ENCODE data around the gene SLC25A36. TPM values are rescaled to one million over a fixed set of nuclear protein-coding genes. Genes with fewer than 3 reads are reported as not detected.
"Not testable (repeated sequence)": the region's sequence is repeated elsewhere in the genome, so short reads cannot be mapped to it uniquely, and the experiment has no call there.

The SLC25A36 gene
- total RNA-seq, 2 donors from 2014 or later = 91.7 to 105 TPM

- not testable (repeated sequence) for H3K9me3 ChIP-seq (ENCODE audit: control insufficient read depth, low read length, poor library complexity, severe bottlenecking)
These were observed 76.0 kb downstream of the SLC25A36 start for GRCh38 chr3:141017366-141018322.

GRCh38 chr3:141019244-141019643 lies 77.6 kb downstream of the SLC25A36 start:
- no peak overlapping the region for H3K27ac Mint-ChIP-seq
- no peaks in the 10 kb centered on the region for H3K36me3 Mint-ChIP-seq (ENCODE audit: low read depth)
- no peak overlapping the region for H3K4me3 Mint-ChIP-seq
- peaks cover 8% of the 10 kb centered on the region for H3K4me1 Mint-ChIP-seq
- ATAC-seq = no peak
- H3K27me3 Mint-ChIP-seq = peaks cover 13% of the 10 kb centered on the region
- H3K9me3 ChIP-seq (ENCODE audit: control insufficient read depth, low read length, poor library complexity, severe bottlenecking) = no peaks in the 10 kb centered on the region
- DNase-seq = no peak

More at GRCh38 chr3:141017366-141018322, 76.0 kb downstream of the SLC25A36 start:
- H3K27me3 Mint-ChIP-seq = peaks cover 20% of the 10 kb centered on the region
- not testable (repeated sequence) for ATAC-seq; DNase-seq; H3K36me3 Mint-ChIP-seq (ENCODE audit: low read depth); H3K4me1 Mint-ChIP-seq
- peak overlapping the region; percentile 14 for H3K27ac Mint-ChIP-seq
- H3K4me3 Mint-ChIP-seq = peak overlapping the region; percentile 4

GRCh38 chr3:141020143-141020830 lies 78.7 kb downstream of the SLC25A36 start:
- Mint-ChIP-seq H3K27ac (no peak overlapping the region), H3K4me3 (no peak overlapping the region), H3K36me3 (ENCODE audit: low read depth) (no peaks in the 10 kb centered on the region), H3K4me1 (peaks cover 8% of the 10 kb centered on the region), H3K27me3 (peaks cover 12% of the 10 kb centered on the region)
- ATAC-seq = no peak
- no peak for DNase-seq
- H3K9me3 ChIP-seq (ENCODE audit: control insufficient read depth, low read length, poor library complexity, severe bottlenecking) = no peaks in the 10 kb centered on the region

GRCh38 chr3:141021261-141021660 lies 79.6 kb downstream of the SLC25A36 start:
- DNase-seq = no peak
- no peak overlapping the region for H3K27ac Mint-ChIP-seq
- ATAC-seq = no peak
- H3K4me3 Mint-ChIP-seq = no peak overlapping the region
- H3K4me1 Mint-ChIP-seq = peaks cover 8% of the 10 kb centered on the region
- H3K27me3 Mint-ChIP-seq = peaks cover 5% of the 10 kb centered on the region
- no peaks in the 10 kb centered on the region for H3K9me3 ChIP-seq (ENCODE audit: control insufficient read depth, low read length, poor library complexity, severe bottlenecking)
- H3K36me3 Mint-ChIP-seq (ENCODE audit: low read depth) = no peaks in the 10 kb centered on the region

Other genes with a start within 250 kb of the SLC25A36 start
- gene SPSB4, start 109.5 kb downstream of the SLC25A36 start, total RNA-seq = not detected